Measurements from ENCODE around the gene ZMIZ2. TPM values are rescaled to one million over a fixed set of nuclear protein-coding genes. Genes with fewer than 3 reads are reported as not detected.

ZMIZ2 gene
- 4.7 and 14.9 TPM in 2 replicates for total RNA-seq

DNA sequence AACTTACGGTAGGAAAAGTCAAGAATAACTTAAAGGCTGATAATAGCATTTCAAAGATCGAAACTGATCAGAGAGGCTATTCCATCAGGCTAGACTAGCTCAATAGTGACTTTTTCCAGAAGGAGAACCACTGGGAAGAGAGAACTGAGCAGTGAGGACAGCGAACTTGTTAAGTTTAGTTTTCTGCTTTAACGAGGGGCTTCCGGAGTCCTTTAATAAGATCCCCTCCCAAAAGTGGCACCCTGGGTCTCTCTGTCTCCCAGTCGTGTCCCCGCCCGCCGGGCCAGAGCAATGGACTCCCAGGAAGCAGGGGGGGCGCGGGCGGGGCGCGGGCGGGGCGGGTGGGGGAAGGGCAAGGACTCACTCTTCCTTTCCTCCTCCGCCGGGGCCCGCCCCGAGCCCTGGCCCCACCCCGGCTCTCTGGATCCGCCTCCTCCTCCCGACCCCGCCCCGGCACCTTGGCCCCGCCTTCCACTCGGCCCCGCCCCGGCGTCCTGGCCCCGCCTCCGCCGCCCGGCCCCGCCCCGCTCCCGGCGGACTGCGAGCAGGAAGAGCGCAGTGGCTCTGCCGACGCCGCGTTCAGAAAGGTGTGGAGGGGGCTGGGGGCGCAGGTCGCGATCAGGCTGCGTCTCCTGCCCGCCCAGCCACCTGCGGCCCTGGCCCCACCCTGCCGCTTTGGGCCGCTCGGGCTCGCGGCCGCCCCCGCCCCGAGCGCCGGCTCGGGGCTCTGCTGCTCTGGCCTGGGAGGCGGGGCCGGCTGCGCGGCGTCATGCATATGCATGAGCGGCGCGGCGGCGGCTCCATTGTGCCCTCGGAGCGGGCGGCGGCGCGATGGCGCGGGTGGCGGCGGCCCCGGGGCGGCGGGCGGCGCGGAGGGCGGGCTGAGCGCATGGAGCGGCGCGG lies at the start of gene ZMIZ2:
TSS of gene ZMIZ2 (plus strand) at position 803 of the 903 bp plus-strand sequence. CDS start 7,403 bp downstream, outside the sequence.

GRCh38 chr7:44796504-44797328 lies 48.1 kb downstream of the ZMIZ2 start, which contains the start of gene PPIA:
Gene PPIA, plus strand, starts transcription at chr7:44796681. Its CDS starts 44 bp downstream, at chr7:44796725.

Other genes starting within 250 kb of the ZMIZ2 start
- gene NPC1L1, start 207.5 kb upstream of the ZMIZ2 start, total RNA-seq, result under 0.01 TPM in 1 of 2 replicates, not detected in the other
- gene DDX56, start 174.9 kb upstream of the ZMIZ2 start, total RNA-seq, result 42.6 and 55.2 TPM in 2 replicates
- gene TMED4, start 166.6 kb upstream of the ZMIZ2 start, total RNA-seq, result 47.9 and 80.4 TPM in 2 replicates
- 31.7 and 65.6 TPM in 2 replicates for gene OGDH, start 142.2 kb upstream of the ZMIZ2 start, total RNA-seq
- gene PPIA, start 47.8 kb downstream of the ZMIZ2 start, total RNA-seq, result 1,086 and 1,951 TPM in 2 replicates
- 210 and 226 TPM in 2 replicates for gene H2AZ2, start 99.2 kb downstream of the ZMIZ2 start, total RNA-seq
- 12.1 and 24.1 TPM in 2 replicates for gene PURB, start 136.7 kb downstream of the ZMIZ2 start, total RNA-seq
- gene MYO1G, start 230.2 kb downstream of the ZMIZ2 start, total RNA-seq, result under 0.01 and 0.13 TPM in 2 replicates

Measured in bladder microvascular endothelial cell (primary cell).